PC-3 (cell line): ENCODE results near the gene GRAMD2A. TPM values are rescaled to one million over a fixed set of nuclear protein-coding genes. Genes with fewer than 3 reads are reported as not detected.
A peak's percentile ranks its signal among the peaks of the same experiment; 100 is the strongest.

ENCODE experiments used
- ATAC-seq: fragments of 200-7000 bp; cut with Tn5 transposase; 2 replicates; pipeline ENCODE4 v1.9.1; 2020; ENCODE audit warnings: mild to moderate bottlenecking, moderate library complexity
- BruUV-seq: library from RNA; stranded (reverse); fragments of 400-500 nt; replicated peaks from 2 replicates; lab custom pipeline; 2021; lab: Mats Ljungman, UMichigan
- CTCF ChIA-PET: fragments of 300-600 bp; sonication (Branson Sonifier 250); formaldehyde crosslinking; loops from one replicate; lab custom pipeline; 2022; ENCODE audit warnings: antibody characterized with exemption; lab: Charles Lee
- POLR2A ChIA-PET: fragments of 300-600 bp; sonication (Branson Sonifier 250); formaldehyde crosslinking; loops from one replicate; lab custom pipeline; 2022; ENCODE audit warnings: antibody characterized with exemption; ENCODE audit not compliant: unreplicated experiment; lab: Charles Lee
- DNase-seq: peaks from one replicate; pipeline ENCODE4 v3.0.0-alpha.2; 2015
- H2AFZ ChIP-seq: fragments of 300-600 bp; sonication (generic); 2 replicates; pipeline ENCODE4 v1.6.0; 2016; ENCODE audit warnings: antibody characterized with exemption, low read length
- H3F3A ChIP-seq: fragments of 300-600 bp; sonication (generic); one replicate; pipeline ENCODE4 v1.6.0; 2017; ENCODE audit warnings: antibody characterized with exemption, low read length, control low read depth, mild to moderate bottlenecking; ENCODE audit not compliant: unreplicated experiment
- H3K27ac ChIP-seq: fragments of 300-600 bp; sonication (generic); 2 replicates; pipeline ENCODE4 v1.5.1; 2016; ENCODE audit warnings: mild to moderate bottlenecking, low read length
- H3K27me3 ChIP-seq: fragments of 300-600 bp; sonication (generic); 2 replicates; pipeline ENCODE4 v1.6.1; 2016; ENCODE audit warnings: low read length, mixed read lengths
- H3K36me3 ChIP-seq: fragments of 300-600 bp; sonication (generic); 2 replicates; pipeline ENCODE4 v1.6.1; 2016; ENCODE audit warnings: low read depth, mixed run types, low read length, mixed read lengths
- H3K4me1 ChIP-seq: fragments of 300-600 bp; sonication (generic); 2 replicates; pipeline ENCODE4 v1.5.1; 2016; ENCODE audit warnings: low read length; ENCODE audit not compliant: insufficient read depth
- H3K4me2 ChIP-seq: fragments of 300-600 bp; sonication (generic); 2 replicates; pipeline ENCODE4 v1.6.0; 2016; ENCODE audit warnings: low read length
- H3K4me3 ChIP-seq: fragments of 300-600 bp; sonication (generic); 2 replicates; pipeline ENCODE4 v1.5.1; 2016; ENCODE audit warnings: mild to moderate bottlenecking, low read length, mixed read lengths
- H3K79me2 ChIP-seq: fragments of 300-600 bp; sonication (generic); 2 replicates; pipeline ENCODE4 v1.6.1; 2017; ENCODE audit warnings: low read length, mixed read lengths
- H3K9ac ChIP-seq: fragments of 300-600 bp; sonication (generic); 2 replicates; pipeline ENCODE4 v1.6.0; 2016; ENCODE audit warnings: mild to moderate bottlenecking, low read length
- H3K9me2 ChIP-seq: fragments of 300-600 bp; sonication (generic); replicated peaks from 2 replicates; pipeline ENCODE4 v1.6.1; 2016; ENCODE audit warnings: mixed run types, low read length, mixed read lengths
- H3K9me3 ChIP-seq: fragments of 300-600 bp; sonication (generic); 2 replicates; pipeline ENCODE4 v1.6.1; 2016; ENCODE audit warnings: low read length, mixed read lengths
- H4K20me1 ChIP-seq: fragments of 300-600 bp; sonication (generic); 2 replicates; pipeline ENCODE4 v1.6.1; 2016; ENCODE audit warnings: low read length, mixed read lengths
- EZH2 ChIP-seq: fragments of 300-600 bp; sonication (generic); IDR thresholded peaks from one replicate; pipeline ENCODE4 v1.6.1; 2017; ENCODE audit warnings: antibody characterized with exemption, mild to moderate bottlenecking, low read length; ENCODE audit not compliant: unreplicated experiment
- EZH2phosphoT487 ChIP-seq: fragments of 300-600 bp; sonication (generic); IDR thresholded peaks from 2 replicates; pipeline ENCODE4 v1.6.1; 2018; ENCODE audit warnings: mild to moderate bottlenecking, antibody characterized with exemption, low read length, borderline replicate concordance
- intact Hi-C: fragments of 100-400 bp; cut with micrococcal nuclease; formaldehyde crosslinking; loops from 2 replicates; pipeline ENCODE4 v1.9.0; 2023
- total RNA-seq: library from RNA; depleted of rRNA; stranded (reverse); fragments of >200 nt; gene quantifications from 2 replicates; pipeline ENCODE4 v1.2.3, GENCODE V29; 2014
- TF ChIP-seq, protein P1 (sequence below): fragments of 300-600 bp; sonication (generic); conservative IDR thresholded peaks from 2 replicates; pipeline ENCODE4 v1.5.1; 2017; ENCODE audit warnings: antibody characterized with exemption, low read depth, mild to moderate bottlenecking, low read length

The GRAMD2A gene
- total RNA-seq, 1 experiment from 2014 or later, result 0.07 TPM

DNA sequence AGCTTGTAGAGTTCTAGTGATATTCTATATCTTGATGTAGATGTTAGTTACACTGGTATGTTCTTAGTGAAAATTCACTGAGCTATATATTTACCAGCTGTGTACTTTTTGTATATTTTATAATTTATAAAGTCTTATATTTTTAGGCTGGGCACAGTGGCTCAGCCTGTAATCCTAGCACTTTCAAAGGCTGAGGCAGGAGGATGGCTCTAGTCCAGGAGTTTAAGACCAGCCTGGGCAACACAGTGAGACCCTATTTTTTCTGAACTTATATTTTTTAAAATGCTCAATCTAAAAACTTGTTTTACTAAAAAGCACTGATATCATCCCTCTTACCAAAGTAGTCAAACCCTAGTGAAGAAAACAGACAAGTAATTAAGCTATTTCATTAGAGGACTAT is 84.8 kb downstream of the GRAMD2A start:
- Histone ChIP-seq H3K27me3 (no peaks in the 10 kb centered on the region), H3K4me1 (peaks cover 8% of the 10 kb centered on the region; the same call in 1 of the 2 replicates), H3K9me2 (no peaks in the 10 kb centered on the region), H3K79me2 (peaks cover 56% of the 10 kb centered on the region), H3K4me3 (no peak overlapping the region), H4K20me1 (0 out of 2 replicates have a peak, but pooled peaks cover 8% of the 10 kb centered on the region), H3K9me3 (no peaks in the 10 kb centered on the region), H3K9ac (no peak overlapping the region), H3F3A (no peaks in the 10 kb centered on the region), H3K36me3 (no peaks in the 10 kb centered on the region), H3K4me2 (no peak overlapping the region), H2AFZ (no peak overlapping the region), H3K27ac (no peak overlapping the region)
- ATAC-seq (no peak), DNase-seq (no peak)
- intact Hi-C loops, result loop anchor here (10.0 kb wide), 1 partner anchor 78 kb away; no protein-coding TSS in a partner anchor
- CTCF ChIA-PET, result no interaction called here
- no TSS peak for BruUV-seq
- POLR2A ChIA-PET, result no interaction called here
- TF ChIP-seq, protein P1, sequence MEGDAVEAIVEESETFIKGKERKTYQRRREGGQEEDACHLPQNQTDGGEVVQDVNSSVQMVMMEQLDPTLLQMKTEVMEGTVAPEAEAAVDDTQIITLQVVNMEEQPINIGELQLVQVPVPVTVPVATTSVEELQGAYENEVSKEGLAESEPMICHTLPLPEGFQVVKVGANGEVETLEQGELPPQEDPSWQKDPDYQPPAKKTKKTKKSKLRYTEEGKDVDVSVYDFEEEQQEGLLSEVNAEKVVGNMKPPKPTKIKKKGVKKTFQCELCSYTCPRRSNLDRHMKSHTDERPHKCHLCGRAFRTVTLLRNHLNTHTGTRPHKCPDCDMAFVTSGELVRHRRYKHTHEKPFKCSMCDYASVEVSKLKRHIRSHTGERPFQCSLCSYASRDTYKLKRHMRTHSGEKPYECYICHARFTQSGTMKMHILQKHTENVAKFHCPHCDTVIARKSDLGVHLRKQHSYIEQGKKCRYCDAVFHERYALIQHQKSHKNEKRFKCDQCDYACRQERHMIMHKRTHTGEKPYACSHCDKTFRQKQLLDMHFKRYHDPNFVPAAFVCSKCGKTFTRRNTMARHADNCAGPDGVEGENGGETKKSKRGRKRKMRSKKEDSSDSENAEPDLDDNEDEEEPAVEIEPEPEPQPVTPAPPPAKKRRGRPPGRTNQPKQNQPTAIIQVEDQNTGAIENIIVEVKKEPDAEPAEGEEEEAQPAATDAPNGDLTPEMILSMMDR, result no peak
- no peak for TF ChIP-seq EZH2
- no peak for TF ChIP-seq EZH2phosphoT487

DNA sequence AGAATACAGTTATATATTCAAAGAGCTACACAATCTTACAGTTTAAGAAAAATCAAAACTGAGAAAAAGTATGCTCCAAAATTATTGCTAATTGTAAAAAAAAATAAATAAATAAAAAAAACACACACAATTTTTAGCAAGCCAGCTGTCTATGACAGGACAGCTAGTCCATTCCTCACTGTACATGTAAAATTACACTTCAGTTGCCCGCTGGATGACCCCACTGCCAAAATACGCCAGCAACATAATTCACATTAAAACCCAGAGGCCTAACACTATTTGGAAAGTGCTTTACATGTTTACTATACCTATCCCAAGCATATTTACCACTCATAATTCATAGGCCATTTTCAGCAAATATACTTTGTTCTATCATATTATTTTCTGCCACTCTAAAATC is 85.5 kb downstream of the GRAMD2A start:
- DNase-seq, result no peak
- no TSS peak for BruUV-seq

DNA sequence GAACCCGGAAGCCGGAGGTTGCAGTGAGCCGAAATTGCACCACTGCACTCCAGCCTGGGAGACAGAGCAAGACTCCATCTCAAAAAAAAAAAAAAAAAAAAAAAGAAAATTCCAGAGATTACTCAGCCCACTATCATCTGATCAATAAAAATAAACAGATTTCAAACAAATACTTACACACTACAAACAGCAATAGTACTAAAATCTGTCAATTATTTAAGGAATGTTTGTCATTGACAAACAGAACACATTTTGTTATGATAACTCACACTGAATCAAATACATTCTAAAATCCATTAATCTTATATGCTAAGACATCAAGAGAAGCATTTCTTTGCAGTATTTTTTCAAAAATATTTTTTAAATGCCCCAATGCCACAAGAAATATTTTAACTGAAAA is 87.2 kb downstream of the GRAMD2A start:
- H3K4me3 ChIP-seq, result no peak overlapping the region
- no peaks in the 10 kb centered on the region for H3K36me3 ChIP-seq
- H4K20me1 ChIP-seq, result 0 out of 2 replicates have a peak, but pooled peaks cover 4% of the 10 kb centered on the region
- H3K9me2 ChIP-seq, result no peaks in the 10 kb centered on the region
- H3K4me2 ChIP-seq, result no peak overlapping the region
- H3K79me2 ChIP-seq, result peaks cover 37% of the 10 kb centered on the region
- no peaks in the 10 kb centered on the region for H3K9me3 ChIP-seq
- H3K27ac ChIP-seq, result no peak overlapping the region
- ChIA-PET POLR2A (no interaction called here), CTCF (no interaction called here)
- no peaks in the 10 kb centered on the region for H3K27me3 ChIP-seq
- intact Hi-C loops, result loop anchor here (10.0 kb wide), 1 partner anchor 76 kb away; no protein-coding TSS in a partner anchor
- no TSS peak for BruUV-seq
- DNase-seq (peak; percentile 24), ATAC-seq (no peak; the same call in 1 of the 2 replicates)
- H3F3A ChIP-seq, result no peaks in the 10 kb centered on the region
- no peaks in the 10 kb centered on the region for H3K4me1 ChIP-seq
- TF ChIP-seq EZH2phosphoT487 (no peak), EZH2 (no peak)
- TF ChIP-seq, protein P1, result no peak
- no peak overlapping the region for H3K9ac ChIP-seq
- H2AFZ ChIP-seq, result no peak overlapping the region

More for the DNA sequence above, 85.5 kb downstream of the GRAMD2A start:
- no peak overlapping the region for H3K27ac ChIP-seq
- intact Hi-C loops, result loop anchor here (10.0 kb wide), 1 partner anchor 77 kb away; no protein-coding TSS in a partner anchor
- no peaks in the 10 kb centered on the region for H3K27me3 ChIP-seq
- no peaks in the 10 kb centered on the region for H3K9me3 ChIP-seq
- no peaks in the 10 kb centered on the region for H3F3A ChIP-seq
- no peak overlapping the region for H2AFZ ChIP-seq
- no peaks in the 10 kb centered on the region for H3K36me3 ChIP-seq
- H3K4me2 ChIP-seq, result no peak overlapping the region
- no peak overlapping the region for H3K4me3 ChIP-seq
- POLR2A ChIA-PET, result no interaction called here
- no peak for ATAC-seq
- CTCF ChIA-PET, result interaction anchor here (0.6 kb wide), 1 partner anchor 1162 kb away, joined by 3 read pairs; no protein-coding TSS in a partner anchor
- H3K4me1 ChIP-seq, result peaks cover 8% of the 10 kb centered on the region; the same call in 1 of the 2 replicates
- no peaks in the 10 kb centered on the region for H3K9me2 ChIP-seq
- TF ChIP-seq, protein P1, result no peak
- no peak for TF ChIP-seq EZH2
- TF ChIP-seq EZH2phosphoT487, result no peak
- H4K20me1 ChIP-seq, result 0 out of 2 replicates have a peak, but pooled peaks cover 8% of the 10 kb centered on the region
- H3K79me2 ChIP-seq, result peaks cover 54% of the 10 kb centered on the region
- H3K9ac ChIP-seq, result no peak overlapping the region
